IPS-18c (cell line): ENCODE results near the gene CERK.
"Not testable (repeated sequence)": the region's sequence is repeated elsewhere in the genome, so short reads cannot be mapped to it uniquely, and the experiment has no call there.

Experiments
- H3K4me3 ChIP-seq: 2 replicates; pipeline ENCODE4 v1.7.0; 2013; ENCODE audit warnings: low read depth, mild to moderate bottlenecking, low read length, moderate library complexity; ENCODE audit not compliant: insufficient read depth
- H3K9me3 ChIP-seq: one replicate; pipeline ENCODE4 v1.6.1; 2013; ENCODE audit warnings: mild to moderate bottlenecking, low read length, moderate library complexity; ENCODE audit not compliant: control insufficient read depth, insufficient read depth

Gene CERK

DNA sequence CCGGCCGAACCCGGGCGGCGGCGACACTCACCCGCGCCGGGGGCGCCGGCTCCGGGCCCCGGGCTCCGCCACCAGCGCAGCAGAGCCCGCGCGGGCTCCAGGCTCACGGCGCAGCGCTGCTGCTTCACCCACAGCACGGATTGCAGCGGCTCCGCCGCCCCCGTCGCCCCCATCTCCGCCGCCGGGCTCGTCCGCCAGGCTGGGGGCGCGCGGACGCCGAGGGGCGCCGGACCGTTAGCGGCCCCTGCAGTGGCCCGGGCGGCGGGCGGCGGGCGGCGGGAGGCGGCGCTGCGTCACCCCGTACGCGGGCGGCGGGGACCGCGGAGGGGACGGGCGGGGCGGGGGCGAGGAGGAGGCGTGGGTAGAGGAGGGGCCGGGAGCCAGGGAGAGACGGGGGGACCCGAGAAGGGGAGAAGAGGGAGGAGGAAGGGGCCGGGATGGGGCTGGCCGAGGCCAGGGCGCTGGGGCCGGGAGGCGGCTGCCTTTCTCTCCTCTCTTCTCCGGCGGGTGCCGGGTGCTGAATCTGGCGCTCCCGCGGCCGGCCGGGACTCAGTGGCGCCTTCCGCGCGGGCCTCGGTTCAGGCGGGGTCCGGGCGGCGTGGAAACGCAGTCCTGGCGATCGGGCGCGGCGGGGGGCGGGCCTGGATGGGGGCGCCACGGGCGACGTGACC lies at the start of gene CERK:
Gene CERK, minus strand, starts transcription at position 277 of the 671 bp plus-strand sequence. Its CDS starts 104 bp downstream, at position 173.
- Histone ChIP-seq H3K4me3 (peak within 1 kb of the TSS; percentile 81), H3K9me3 (no peaks in the 10 kb centered on the region)

DNA sequence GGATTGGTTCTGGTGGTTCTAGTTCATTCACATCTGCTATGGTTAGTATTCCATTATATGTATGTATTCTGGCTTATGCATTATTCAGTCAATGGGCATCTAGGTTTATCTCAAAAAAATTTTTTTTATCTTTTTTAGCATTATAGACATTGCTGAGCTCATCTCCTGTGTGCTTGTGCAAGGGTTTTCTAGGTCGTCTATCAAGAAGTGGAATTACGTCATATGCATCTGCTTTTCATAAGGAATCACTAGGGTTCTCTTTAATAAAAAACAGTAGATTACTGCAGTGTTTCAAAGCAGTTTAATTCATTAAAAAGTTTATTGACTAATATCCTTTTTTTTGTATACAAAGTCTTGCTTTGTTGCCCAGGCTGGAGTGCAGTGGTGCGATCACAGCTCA lies 45.7 kb upstream of the CERK start:
- no peaks in the 10 kb centered on the region for H3K9me3 ChIP-seq
- no peak overlapping the region for H3K4me3 ChIP-seq

GRCh38 chr22:46782200-46782599 lies 44.1 kb upstream of the CERK start:
- H3K4me3 ChIP-seq, H3K9me3 ChIP-seq: not testable (repeated sequence)

DNA sequence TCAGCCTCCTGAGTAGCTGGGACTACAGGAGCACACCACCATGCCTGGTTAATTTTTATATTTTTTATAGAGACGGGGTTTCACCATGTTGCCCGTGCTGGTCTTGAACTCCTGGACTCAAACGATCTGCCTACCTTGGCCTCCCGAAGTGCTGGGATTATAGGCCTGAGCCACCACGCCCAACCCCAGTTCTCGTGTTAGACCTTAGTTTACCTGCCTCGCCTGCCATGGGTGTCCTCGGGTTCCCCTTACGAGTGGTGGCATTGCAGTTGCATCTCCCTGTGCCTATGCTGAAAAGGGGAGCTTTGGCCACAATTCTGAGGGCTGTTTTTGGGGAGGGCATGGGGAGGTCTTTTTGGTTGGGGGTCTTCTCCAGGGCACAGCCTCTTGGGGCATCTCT lies 43.2 kb upstream of the CERK start:
- H3K4me3 ChIP-seq: no peak overlapping the region
- no peaks in the 10 kb centered on the region for H3K9me3 ChIP-seq

DNA sequence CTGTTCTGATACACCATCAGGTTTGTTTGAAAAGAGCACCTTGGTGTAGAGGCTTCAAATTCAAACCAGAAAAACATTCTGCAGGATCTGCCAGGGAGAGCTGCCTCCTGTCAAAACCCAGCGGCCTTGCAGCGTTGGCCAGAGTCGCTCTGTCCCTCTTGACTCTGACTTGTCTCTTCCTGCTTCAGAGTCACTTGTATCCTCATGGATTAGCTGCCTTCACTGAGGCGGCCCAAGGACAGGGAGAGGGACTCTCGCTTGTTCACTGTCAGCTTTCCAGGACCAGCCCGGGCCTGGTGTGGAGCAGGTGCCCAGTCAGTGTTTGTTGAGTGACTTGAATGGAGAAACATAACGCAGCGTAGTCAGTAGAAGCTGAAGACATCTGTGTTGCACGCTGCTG lies 42.4 kb upstream of the CERK start:
- Histone ChIP-seq H3K4me3 (no peak overlapping the region), H3K9me3 (no peaks in the 10 kb centered on the region)

GRCh38 chr22:46779651-46780050 lies 41.6 kb upstream of the CERK start:
- Histone ChIP-seq H3K9me3 (no peaks in the 10 kb centered on the region), H3K4me3 (no peak overlapping the region)

DNA sequence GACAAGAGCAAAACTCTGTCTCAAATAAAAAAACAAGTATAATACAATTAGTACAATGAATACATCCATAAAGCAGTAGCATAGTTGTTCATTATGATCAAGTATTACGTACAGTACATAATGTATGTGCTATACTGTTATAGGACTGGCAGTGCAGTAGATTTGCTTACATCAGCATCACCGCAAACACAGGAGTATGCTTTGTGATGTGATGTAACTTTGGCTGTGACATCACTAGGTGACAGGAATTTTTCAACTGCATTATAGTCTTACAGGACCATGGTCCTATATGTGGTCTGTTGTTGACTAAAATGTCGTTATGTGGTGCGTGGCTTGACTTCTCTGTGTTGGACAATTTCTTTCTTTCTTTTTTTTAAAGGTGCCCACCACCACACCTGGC lies 41.0 kb upstream of the CERK start:
- Histone ChIP-seq H3K9me3 (no peaks in the 10 kb centered on the region), H3K4me3 (no peak overlapping the region)

GRCh38 chr22:46777609-46777970 lies 39.5 kb upstream of the CERK start:
- Histone ChIP-seq H3K9me3 (no peaks in the 10 kb centered on the region), H3K4me3 (no peak overlapping the region)

DNA sequence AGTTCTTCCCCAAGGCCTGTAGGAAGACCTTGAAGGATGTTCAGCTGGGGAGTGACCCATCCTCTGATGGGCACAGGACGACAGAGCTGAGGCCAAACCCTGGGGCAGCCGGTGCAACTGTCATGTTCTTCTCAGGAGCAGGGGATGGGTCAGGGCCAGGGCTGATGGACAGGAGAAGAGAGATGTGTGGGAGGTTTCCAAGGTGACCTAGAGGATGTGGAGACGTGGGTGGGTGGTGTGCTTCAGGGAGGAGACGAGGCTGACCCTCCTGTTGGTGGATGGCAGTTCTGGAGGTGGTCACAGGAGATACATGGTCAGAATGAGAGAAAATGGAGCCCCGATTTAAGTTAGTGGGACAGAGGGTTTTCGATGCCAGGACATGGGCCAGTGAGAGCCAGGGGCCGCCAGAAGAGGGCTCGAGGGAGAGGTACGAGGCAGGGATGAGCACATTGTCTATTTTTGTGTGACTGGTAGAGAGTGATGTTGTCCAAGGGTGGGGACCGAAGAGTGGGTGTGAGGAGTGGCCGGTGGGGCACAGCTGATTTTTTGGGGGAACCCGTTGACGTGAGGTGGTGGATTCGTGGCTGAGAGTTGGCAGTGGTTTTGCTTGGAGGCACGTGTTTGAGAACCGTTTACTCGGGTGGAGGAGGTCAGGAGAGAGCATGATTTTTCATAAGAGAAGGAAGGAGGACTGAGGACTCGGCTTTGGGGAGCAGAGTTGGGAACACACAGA lies 39.0 kb upstream of the CERK start:
- H3K9me3 ChIP-seq: no peaks in the 10 kb centered on the region
- no peak overlapping the region for H3K4me3 ChIP-seq

GRCh38 chr22:46775850-46776826 lies 38.1 kb upstream of the CERK start:
- Histone ChIP-seq H3K4me3 (no peak overlapping the region), H3K9me3 (no peaks in the 10 kb centered on the region)

GRCh38 chr22:46774980-46775849 lies 37.2 kb upstream of the CERK start:
- Histone ChIP-seq H3K9me3 (no peaks in the 10 kb centered on the region), H3K4me3 (no peak overlapping the region)

GRCh38 chr22:46774253-46774979 lies 36.4 kb upstream of the CERK start:
- H3K9me3 ChIP-seq: no peaks in the 10 kb centered on the region
- H3K4me3 ChIP-seq: no peak overlapping the region

DNA sequence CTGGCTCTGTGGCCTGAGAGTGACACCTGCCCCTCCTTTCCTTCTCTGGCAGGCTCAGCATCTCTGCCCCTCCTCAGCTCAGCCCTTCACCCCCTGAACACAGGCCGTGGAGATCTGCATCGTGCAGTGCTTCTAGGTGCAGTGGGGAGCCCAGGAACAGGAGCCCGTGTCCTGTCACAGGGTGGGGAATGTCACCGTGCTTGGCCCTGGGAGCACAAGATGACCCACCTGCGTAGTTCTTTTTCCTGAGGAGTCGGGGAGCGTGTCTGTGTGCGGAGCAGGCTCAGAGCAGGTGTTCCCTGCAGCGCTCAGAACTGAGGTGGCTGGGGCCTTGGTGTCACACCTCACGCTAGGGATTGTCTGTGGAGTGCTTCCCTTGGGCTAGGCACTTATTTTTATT lies 35.0 kb upstream of the CERK start:
- H3K4me3 ChIP-seq: no peak overlapping the region

GRCh38 chr22:46770726-46771125 lies 32.7 kb upstream of the CERK start:
- no peaks in the 10 kb centered on the region for H3K9me3 ChIP-seq
- no peak overlapping the region for H3K4me3 ChIP-seq

More for the DNA sequence above, 35.0 kb upstream of the CERK start:
- H3K9me3 ChIP-seq: no peaks in the 10 kb centered on the region

GRCh38 chr22:46770151-46770641 lies 32.1 kb upstream of the CERK start:
- no peak overlapping the region for H3K4me3 ChIP-seq

DNA sequence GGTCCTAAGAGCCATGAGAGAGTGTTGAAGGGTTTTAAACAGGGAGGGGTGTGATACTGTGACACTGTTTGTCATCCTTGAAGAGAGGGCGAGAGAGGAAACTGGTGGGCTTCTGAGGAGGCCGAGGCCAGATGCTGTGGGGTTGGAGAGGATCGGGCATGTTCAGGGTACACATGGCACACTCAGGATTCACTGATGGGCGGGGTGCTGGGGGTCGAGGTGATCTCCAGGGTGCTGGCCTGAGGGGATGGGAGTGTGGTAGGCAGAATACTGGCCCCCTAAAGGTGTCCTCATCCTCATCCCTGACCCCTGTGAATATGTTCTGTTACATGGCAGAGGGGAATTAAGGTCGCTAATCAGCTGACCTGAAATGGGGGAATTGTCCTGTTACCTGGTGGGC lies 31.7 kb upstream of the CERK start:
- Histone ChIP-seq H3K9me3 (no peaks in the 10 kb centered on the region), H3K4me3 (no peak overlapping the region)

More at GRCh38 chr22:46770151-46770641, 32.1 kb upstream of the CERK start:
- no peaks in the 10 kb centered on the region for H3K9me3 ChIP-seq
